ENCODE data around the gene GALNT5.

Gene GALNT5

DNA sequence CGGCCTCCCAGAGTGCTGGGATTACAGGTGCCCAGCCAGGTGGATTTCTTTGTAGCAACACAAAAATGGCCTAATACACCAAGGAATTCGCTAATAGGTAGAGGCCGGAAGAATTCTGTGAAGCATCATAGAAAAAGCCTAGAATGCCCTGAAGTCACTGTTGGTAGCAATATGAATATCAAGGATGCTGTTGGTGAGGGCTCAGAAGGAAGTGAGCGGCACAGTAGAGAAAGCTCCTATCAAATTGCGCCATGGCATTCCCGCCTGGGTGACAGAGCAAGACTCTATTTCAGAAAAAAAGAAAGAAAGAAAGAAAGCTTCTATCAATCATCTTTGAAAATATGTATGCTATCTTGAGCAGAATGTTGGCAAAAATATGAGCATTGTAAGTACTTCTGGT, 23.8 kb downstream of the GALNT5 start:
- H3K36me3 ChIP-seq (ENCODE audit: control insufficient read depth, insufficient read depth, low read length) = no peaks in the 10 kb centered on the region
- no peaks in the 10 kb centered on the region for H3K9me3 ChIP-seq (ENCODE audit: control insufficient read depth, low read length)
- no peak overlapping the region for H3K27ac ChIP-seq (ENCODE audit: insufficient read depth, low read length, poor library complexity, severe bottlenecking)
- DNase-seq = no peak
- H3K4me1 ChIP-seq (ENCODE audit: control insufficient read depth, insufficient read depth, low read length, poor library complexity, severe bottlenecking) = no peaks in the 10 kb centered on the region
- H3K27me3 ChIP-seq (replicated peaks; ENCODE audit: control insufficient read depth, insufficient read depth, low read length, poor library complexity, severe bottlenecking) = no peaks in the 10 kb centered on the region
- no peak overlapping the region for H3K4me3 ChIP-seq (ENCODE audit: insufficient read depth, low read depth, low read length, poor library complexity, severe bottlenecking)

DNA sequence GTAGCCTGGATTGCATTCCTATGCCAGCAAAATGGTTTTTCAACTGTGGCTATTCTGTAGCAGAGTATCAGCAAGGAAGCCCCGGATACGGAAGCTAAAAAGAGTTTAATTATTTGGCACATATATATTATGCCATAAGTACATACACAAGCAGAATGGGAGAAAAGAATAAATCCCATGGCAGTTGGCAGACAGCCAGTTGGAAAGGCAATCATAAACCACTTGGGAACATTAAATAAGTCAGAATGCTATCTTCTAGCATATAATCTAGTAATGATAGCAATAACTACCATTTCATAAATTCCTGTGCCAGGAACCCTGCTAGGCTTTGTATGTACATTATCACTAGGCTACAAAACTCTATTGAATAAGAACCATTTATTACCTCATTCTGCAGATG, 26.0 kb downstream of the GALNT5 start:
- Histone ChIP-seq H3K36me3 (ENCODE audit: control insufficient read depth, insufficient read depth, low read length) (no peaks in the 10 kb centered on the region), H3K27ac (ENCODE audit: insufficient read depth, low read length, poor library complexity, severe bottlenecking) (no peak overlapping the region), H3K4me1 (ENCODE audit: control insufficient read depth, insufficient read depth, low read length, poor library complexity, severe bottlenecking) (no peaks in the 10 kb centered on the region), H3K9me3 (ENCODE audit: control insufficient read depth, low read length) (no peaks in the 10 kb centered on the region), H3K27me3 (replicated peaks; ENCODE audit: control insufficient read depth, insufficient read depth, low read length, poor library complexity, severe bottlenecking) (no peaks in the 10 kb centered on the region), H3K4me3 (ENCODE audit: insufficient read depth, low read depth, low read length, poor library complexity, severe bottlenecking) (no peak overlapping the region)
- DNase-seq = no peak

DNA sequence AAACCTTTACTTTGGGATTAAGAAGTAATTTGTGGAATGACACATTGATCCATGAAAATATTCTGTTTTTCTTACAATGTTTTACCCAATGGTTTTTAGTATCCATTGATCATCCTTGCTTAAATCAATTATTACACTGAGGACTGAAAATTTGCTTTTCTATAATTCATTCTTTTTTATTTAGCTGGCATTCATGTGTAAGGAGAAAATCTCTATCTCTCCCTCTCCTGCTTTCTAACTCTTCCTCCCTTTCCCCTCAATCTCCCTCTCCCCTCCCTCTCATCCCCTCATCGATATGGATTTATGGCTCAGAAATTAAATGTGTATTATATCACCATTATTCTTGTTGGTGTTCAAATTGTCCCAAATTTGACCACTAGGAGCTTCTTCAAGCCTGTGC, 29.7 kb downstream of the GALNT5 start:
- no peaks in the 10 kb centered on the region for H3K4me1 ChIP-seq (ENCODE audit: control insufficient read depth, insufficient read depth, low read length, poor library complexity, severe bottlenecking)
- no peaks in the 10 kb centered on the region for H3K9me3 ChIP-seq (ENCODE audit: control insufficient read depth, low read length)
- H3K36me3 ChIP-seq (ENCODE audit: control insufficient read depth, insufficient read depth, low read length) = no peaks in the 10 kb centered on the region
- H3K27ac ChIP-seq (ENCODE audit: insufficient read depth, low read length, poor library complexity, severe bottlenecking) = no peak overlapping the region
- no peak for DNase-seq
- no peak overlapping the region for H3K4me3 ChIP-seq (ENCODE audit: insufficient read depth, low read depth, low read length, poor library complexity, severe bottlenecking)
- H3K27me3 ChIP-seq (replicated peaks; ENCODE audit: control insufficient read depth, insufficient read depth, low read length, poor library complexity, severe bottlenecking) = no peaks in the 10 kb centered on the region

DNA sequence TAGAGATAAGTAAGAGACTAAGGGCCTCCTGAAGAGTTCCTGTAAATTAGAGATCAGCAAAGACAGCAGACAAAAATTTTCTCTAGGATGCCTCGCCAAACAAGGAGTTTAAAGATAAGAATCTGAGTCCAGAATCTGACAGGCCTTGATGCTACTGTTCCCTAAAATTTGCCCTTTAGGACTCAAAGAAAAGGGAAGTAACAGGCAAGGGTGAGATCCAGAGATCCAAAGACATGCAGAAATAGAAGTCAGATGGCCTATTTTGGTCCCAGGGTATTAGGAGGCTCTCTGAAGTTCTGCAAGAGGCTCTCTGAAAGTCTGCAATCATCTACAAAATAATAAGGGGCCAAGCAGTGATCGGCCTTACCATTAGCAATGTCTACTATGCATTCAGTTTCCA, 33.0 kb downstream of the GALNT5 start:
- H3K27me3 ChIP-seq (replicated peaks; ENCODE audit: control insufficient read depth, insufficient read depth, low read length, poor library complexity, severe bottlenecking) = no peaks in the 10 kb centered on the region
- H3K36me3 ChIP-seq (ENCODE audit: control insufficient read depth, insufficient read depth, low read length) = no peaks in the 10 kb centered on the region
- H3K4me1 ChIP-seq (ENCODE audit: control insufficient read depth, insufficient read depth, low read length, poor library complexity, severe bottlenecking) = no peaks in the 10 kb centered on the region
- H3K4me3 ChIP-seq (ENCODE audit: insufficient read depth, low read depth, low read length, poor library complexity, severe bottlenecking) = no peak overlapping the region
- no peak for DNase-seq
- no peaks in the 10 kb centered on the region for H3K9me3 ChIP-seq (ENCODE audit: control insufficient read depth, low read length)
- no peak overlapping the region for H3K27ac ChIP-seq (ENCODE audit: insufficient read depth, low read length, poor library complexity, severe bottlenecking)

DNA sequence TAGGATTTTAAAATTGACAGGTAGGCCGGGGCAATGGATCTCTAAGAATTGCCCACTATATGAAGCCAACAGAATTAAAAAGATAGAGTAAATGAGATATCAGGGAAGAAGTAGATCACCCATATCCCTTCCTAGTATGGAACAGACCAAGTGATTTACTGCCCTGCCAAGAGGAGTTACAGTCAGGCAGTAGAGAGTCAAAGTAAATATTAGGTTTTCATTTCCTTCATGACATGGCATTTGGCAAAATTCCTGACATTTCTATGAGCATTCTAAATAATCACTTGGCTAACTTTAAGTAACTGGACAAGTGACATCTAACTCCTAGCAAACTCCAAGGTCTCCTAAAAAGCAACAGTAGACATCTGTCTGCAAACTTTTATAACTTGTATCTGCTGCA, 33.5 kb downstream of the GALNT5 start:
- no peak for DNase-seq
- Histone ChIP-seq H3K4me3 (ENCODE audit: insufficient read depth, low read depth, low read length, poor library complexity, severe bottlenecking) (no peak overlapping the region), H3K36me3 (ENCODE audit: control insufficient read depth, insufficient read depth, low read length) (no peaks in the 10 kb centered on the region), H3K27ac (ENCODE audit: insufficient read depth, low read length, poor library complexity, severe bottlenecking) (no peak overlapping the region), H3K4me1 (ENCODE audit: control insufficient read depth, insufficient read depth, low read length, poor library complexity, severe bottlenecking) (no peaks in the 10 kb centered on the region), H3K9me3 (ENCODE audit: control insufficient read depth, low read length) (no peaks in the 10 kb centered on the region), H3K27me3 (replicated peaks; ENCODE audit: control insufficient read depth, insufficient read depth, low read length, poor library complexity, severe bottlenecking) (no peaks in the 10 kb centered on the region)

DNA sequence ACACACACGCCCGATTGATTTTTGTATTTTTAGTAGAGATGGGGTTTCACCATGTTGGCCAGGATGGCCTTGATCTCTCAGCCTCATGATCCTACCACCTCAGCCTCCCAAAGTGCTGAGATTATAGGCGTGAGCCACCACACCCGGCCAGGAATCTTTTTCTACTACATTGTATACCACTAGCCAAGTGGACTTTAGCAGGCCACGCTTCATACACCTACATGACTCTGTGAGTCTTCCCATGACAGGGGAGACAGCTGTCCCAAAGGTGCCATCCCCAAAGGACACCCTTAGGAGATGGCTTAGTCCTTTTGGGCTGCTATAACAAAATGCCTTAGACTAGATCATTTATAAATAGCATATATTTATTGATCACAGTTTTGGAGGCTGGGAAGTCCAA, 35.3 kb downstream of the GALNT5 start:
- H3K36me3 ChIP-seq (ENCODE audit: control insufficient read depth, insufficient read depth, low read length) = no peaks in the 10 kb centered on the region
- H3K4me3 ChIP-seq (ENCODE audit: insufficient read depth, low read depth, low read length, poor library complexity, severe bottlenecking) = no peak overlapping the region
- no peak overlapping the region for H3K27ac ChIP-seq (ENCODE audit: insufficient read depth, low read length, poor library complexity, severe bottlenecking)
- no peak for DNase-seq
- no peaks in the 10 kb centered on the region for H3K27me3 ChIP-seq (replicated peaks; ENCODE audit: control insufficient read depth, insufficient read depth, low read length, poor library complexity, severe bottlenecking)
- no peaks in the 10 kb centered on the region for H3K4me1 ChIP-seq (ENCODE audit: control insufficient read depth, insufficient read depth, low read length, poor library complexity, severe bottlenecking)
- no peaks in the 10 kb centered on the region for H3K9me3 ChIP-seq (ENCODE audit: control insufficient read depth, low read length)

DNA sequence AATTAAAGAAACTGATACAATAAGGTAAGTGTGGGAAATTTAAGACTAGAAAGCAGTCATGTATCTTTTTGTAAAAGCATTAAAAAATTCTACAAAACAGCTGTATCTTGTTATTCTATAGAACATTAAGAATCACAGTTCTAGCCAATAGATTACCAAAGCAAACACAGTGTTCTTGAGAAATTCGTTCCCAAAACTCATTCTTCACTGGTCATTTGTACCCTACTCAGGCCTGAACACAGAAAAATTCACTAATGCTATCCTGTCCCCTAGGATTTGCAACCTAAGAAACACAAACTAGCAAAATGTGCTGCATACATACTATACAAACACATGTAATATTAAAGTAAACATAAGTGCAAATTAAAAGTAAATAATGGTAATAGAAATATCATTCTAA, 39.0 kb downstream of the GALNT5 start:
- Histone ChIP-seq H3K36me3 (ENCODE audit: control insufficient read depth, insufficient read depth, low read length) (no peaks in the 10 kb centered on the region), H3K4me3 (ENCODE audit: insufficient read depth, low read depth, low read length, poor library complexity, severe bottlenecking) (no peak overlapping the region), H3K27ac (ENCODE audit: insufficient read depth, low read length, poor library complexity, severe bottlenecking) (no peak overlapping the region), H3K27me3 (replicated peaks; ENCODE audit: control insufficient read depth, insufficient read depth, low read length, poor library complexity, severe bottlenecking) (no peaks in the 10 kb centered on the region), H3K9me3 (ENCODE audit: control insufficient read depth, low read length) (no peaks in the 10 kb centered on the region), H3K4me1 (ENCODE audit: control insufficient read depth, insufficient read depth, low read length, poor library complexity, severe bottlenecking) (no peaks in the 10 kb centered on the region)
- DNase-seq = no peak

DNA sequence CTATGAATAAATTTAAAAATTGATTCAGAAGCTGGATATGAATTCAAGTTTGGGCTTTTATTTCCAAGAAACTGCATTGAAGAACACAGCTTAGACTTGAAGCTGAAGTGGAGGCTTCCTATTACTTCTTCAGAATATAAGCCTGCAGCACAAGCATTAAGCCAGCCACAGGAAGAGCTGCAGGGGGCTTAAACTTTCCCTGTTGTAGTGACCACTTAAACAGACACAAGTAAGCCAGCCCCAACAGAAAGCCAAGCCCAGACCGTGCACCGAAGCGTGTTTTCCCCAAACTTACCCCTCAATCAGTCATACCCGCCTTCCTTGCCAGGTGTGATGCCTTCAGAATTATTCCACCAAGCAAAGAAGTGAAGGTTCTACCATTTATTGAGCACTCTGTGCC, 39.5 kb downstream of the GALNT5 start:
- Histone ChIP-seq H3K9me3 (ENCODE audit: control insufficient read depth, low read length) (no peaks in the 10 kb centered on the region), H3K27ac (ENCODE audit: insufficient read depth, low read length, poor library complexity, severe bottlenecking) (no peak overlapping the region), H3K36me3 (ENCODE audit: control insufficient read depth, insufficient read depth, low read length) (no peaks in the 10 kb centered on the region), H3K4me1 (ENCODE audit: control insufficient read depth, insufficient read depth, low read length, poor library complexity, severe bottlenecking) (no peaks in the 10 kb centered on the region), H3K27me3 (replicated peaks; ENCODE audit: control insufficient read depth, insufficient read depth, low read length, poor library complexity, severe bottlenecking) (no peaks in the 10 kb centered on the region), H3K4me3 (ENCODE audit: insufficient read depth, low read depth, low read length, poor library complexity, severe bottlenecking) (no peak overlapping the region)
- DNase-seq = no peak

DNA sequence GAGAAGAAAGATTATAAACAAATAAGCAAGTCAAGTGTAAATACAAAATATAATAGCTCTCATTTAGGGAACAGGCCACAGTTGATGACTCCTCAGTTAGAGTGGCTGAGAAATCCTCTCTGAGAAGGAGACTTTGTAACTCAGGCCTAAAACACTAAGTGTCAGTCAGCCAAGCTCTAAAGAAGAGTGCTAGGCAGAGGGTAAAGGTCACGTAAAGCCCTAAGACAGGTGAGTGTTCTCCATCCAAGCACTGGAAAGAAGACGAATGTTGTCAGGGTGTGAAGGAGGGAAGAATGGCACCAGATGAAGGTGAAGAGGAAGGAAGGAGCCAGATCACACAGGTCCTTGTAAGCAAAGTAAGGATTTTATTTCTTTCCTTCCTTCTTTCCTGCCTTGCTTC, 43.8 kb downstream of the GALNT5 start:
- Histone ChIP-seq H3K27me3 (replicated peaks; ENCODE audit: control insufficient read depth, insufficient read depth, low read length, poor library complexity, severe bottlenecking) (no peaks in the 10 kb centered on the region), H3K27ac (ENCODE audit: insufficient read depth, low read length, poor library complexity, severe bottlenecking) (no peak overlapping the region), H3K36me3 (ENCODE audit: control insufficient read depth, insufficient read depth, low read length) (no peaks in the 10 kb centered on the region), H3K4me3 (ENCODE audit: insufficient read depth, low read depth, low read length, poor library complexity, severe bottlenecking) (no peak overlapping the region), H3K9me3 (ENCODE audit: control insufficient read depth, low read length) (no peaks in the 10 kb centered on the region), H3K4me1 (ENCODE audit: control insufficient read depth, insufficient read depth, low read length, poor library complexity, severe bottlenecking) (no peaks in the 10 kb centered on the region)
- DNase-seq = no peak

DNA sequence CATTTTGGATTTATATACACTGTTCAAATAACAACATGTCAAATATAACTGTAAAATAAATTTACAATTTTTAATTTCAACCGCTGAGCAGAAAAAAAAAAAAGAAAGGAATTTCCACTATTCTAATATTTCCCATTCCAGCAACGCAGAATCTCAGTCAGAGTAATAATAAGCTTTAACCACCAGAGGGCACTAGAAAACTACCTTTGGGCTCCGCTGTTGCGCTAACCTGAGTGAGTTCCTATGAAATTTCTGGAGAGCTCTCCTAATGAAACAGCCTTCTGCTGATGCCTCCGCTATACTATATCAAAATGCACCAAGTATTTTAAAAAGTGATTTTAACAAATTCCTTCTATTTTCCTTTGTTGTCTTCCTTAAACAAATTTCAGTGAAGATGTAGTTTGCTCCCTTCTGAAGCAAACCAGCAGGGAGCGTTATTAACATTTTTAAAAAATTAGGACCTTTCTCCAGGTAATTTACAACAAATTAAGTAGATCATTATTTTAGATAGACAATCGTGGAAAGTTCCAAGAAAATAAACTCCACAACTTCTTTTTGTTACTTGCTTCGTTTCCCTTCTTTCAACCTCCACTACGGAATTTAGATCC, 45.1 kb downstream of the GALNT5 start:
- peak in 1 of 3 donors; percentile 18 for DNase-seq
- H3K36me3 ChIP-seq (ENCODE audit: control insufficient read depth, insufficient read depth, low read length) = no peaks in the 10 kb centered on the region

DNA sequence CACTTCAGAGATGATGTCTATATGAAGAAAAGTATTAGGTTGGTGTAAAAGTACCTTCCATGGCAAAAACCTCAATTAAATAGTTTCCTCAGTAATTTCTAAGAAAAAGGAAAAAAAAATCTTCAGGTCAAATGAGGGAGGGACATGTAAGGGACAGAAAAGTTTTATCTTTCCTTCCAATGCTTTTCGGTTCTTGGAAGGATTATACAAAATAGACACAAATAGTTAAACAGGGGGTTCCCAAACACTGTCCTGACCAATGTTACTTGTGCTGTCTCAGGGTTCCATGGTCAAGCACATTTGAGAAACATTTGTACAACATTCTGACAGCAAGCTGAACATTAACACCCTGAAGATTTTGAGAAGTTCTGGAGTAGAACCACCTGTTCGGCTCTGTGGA, 46.1 kb downstream of the GALNT5 start:
- no peak overlapping the region for H3K4me3 ChIP-seq (ENCODE audit: insufficient read depth, low read depth, low read length, poor library complexity, severe bottlenecking)
- no peak for DNase-seq
- H3K4me1 ChIP-seq (ENCODE audit: control insufficient read depth, insufficient read depth, low read length, poor library complexity, severe bottlenecking) = no peaks in the 10 kb centered on the region
- H3K9me3 ChIP-seq (ENCODE audit: control insufficient read depth, low read length) = no peaks in the 10 kb centered on the region
- H3K27ac ChIP-seq (ENCODE audit: insufficient read depth, low read length, poor library complexity, severe bottlenecking) = no peak overlapping the region
- H3K27me3 ChIP-seq (replicated peaks; ENCODE audit: control insufficient read depth, insufficient read depth, low read length, poor library complexity, severe bottlenecking) = no peaks in the 10 kb centered on the region
- H3K36me3 ChIP-seq (ENCODE audit: control insufficient read depth, insufficient read depth, low read length) = no peaks in the 10 kb centered on the region

More for the DNA sequence above, 45.1 kb downstream of the GALNT5 start:
- Histone ChIP-seq H3K4me1 (ENCODE audit: control insufficient read depth, insufficient read depth, low read length, poor library complexity, severe bottlenecking) (no peaks in the 10 kb centered on the region), H3K27ac (ENCODE audit: insufficient read depth, low read length, poor library complexity, severe bottlenecking) (no peak overlapping the region), H3K9me3 (ENCODE audit: control insufficient read depth, low read length) (no peaks in the 10 kb centered on the region), H3K4me3 (ENCODE audit: insufficient read depth, low read depth, low read length, poor library complexity, severe bottlenecking) (no peak overlapping the region), H3K27me3 (replicated peaks; ENCODE audit: control insufficient read depth, insufficient read depth, low read length, poor library complexity, severe bottlenecking) (no peaks in the 10 kb centered on the region)

All from effector memory CD4-positive, alpha-beta T cell (primary cell).